ENCODE measurements around the gene LBP. TPM values are rescaled to one million over a fixed set of nuclear protein-coding genes. Genes with fewer than 3 reads are reported as not detected.
"Not testable (repeated sequence)": the region's sequence is repeated elsewhere in the genome, so short reads cannot be mapped to it uniquely, and the experiment has no call there.

The LBP gene
- total RNA-seq, 1 donor from 2014 or later: not detected

DNA sequence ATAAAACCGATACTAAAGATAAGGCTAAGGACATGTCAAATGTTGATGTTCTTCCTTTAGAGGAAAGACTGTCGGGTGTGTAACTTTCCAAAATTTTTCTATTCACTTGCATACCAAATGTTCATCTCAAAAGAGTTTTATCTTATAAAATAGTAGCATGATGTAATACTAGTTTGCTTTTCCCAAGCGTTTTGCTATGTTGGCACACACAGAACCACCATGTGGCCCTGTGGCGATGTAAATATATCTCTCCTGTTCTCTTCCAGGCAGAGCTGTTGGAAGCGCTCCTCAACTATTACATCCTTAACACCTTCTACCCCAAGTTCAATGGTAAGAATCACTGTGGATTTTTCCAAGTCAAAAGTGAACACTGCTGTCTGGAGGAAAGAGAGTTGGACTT, 26.5 kb downstream of the LBP start:
- Mint-ChIP-seq H3K4me1 (ENCODE audit: low read depth) (no peaks in the 10 kb centered on the region), H3K9me3 (ENCODE audit: low read depth) (no peaks in the 10 kb centered on the region), H3K36me3 (ENCODE audit: insufficient read depth) (no peaks in the 10 kb centered on the region), H3K27me3 (no peaks in the 10 kb centered on the region), H3K27ac (peak overlapping the region; percentile 43), H3K4me3 (ENCODE audit: low read depth) (no peak overlapping the region)
- TF ChIP-seq, protein P1, sequence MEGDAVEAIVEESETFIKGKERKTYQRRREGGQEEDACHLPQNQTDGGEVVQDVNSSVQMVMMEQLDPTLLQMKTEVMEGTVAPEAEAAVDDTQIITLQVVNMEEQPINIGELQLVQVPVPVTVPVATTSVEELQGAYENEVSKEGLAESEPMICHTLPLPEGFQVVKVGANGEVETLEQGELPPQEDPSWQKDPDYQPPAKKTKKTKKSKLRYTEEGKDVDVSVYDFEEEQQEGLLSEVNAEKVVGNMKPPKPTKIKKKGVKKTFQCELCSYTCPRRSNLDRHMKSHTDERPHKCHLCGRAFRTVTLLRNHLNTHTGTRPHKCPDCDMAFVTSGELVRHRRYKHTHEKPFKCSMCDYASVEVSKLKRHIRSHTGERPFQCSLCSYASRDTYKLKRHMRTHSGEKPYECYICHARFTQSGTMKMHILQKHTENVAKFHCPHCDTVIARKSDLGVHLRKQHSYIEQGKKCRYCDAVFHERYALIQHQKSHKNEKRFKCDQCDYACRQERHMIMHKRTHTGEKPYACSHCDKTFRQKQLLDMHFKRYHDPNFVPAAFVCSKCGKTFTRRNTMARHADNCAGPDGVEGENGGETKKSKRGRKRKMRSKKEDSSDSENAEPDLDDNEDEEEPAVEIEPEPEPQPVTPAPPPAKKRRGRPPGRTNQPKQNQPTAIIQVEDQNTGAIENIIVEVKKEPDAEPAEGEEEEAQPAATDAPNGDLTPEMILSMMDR (IDR thresholded peaks at IDR 0.05; ENCODE audit: unreplicated experiment): no peak
- DNase-seq (ENCODE audit: low spot score, unreplicated experiment): no peak

DNA sequence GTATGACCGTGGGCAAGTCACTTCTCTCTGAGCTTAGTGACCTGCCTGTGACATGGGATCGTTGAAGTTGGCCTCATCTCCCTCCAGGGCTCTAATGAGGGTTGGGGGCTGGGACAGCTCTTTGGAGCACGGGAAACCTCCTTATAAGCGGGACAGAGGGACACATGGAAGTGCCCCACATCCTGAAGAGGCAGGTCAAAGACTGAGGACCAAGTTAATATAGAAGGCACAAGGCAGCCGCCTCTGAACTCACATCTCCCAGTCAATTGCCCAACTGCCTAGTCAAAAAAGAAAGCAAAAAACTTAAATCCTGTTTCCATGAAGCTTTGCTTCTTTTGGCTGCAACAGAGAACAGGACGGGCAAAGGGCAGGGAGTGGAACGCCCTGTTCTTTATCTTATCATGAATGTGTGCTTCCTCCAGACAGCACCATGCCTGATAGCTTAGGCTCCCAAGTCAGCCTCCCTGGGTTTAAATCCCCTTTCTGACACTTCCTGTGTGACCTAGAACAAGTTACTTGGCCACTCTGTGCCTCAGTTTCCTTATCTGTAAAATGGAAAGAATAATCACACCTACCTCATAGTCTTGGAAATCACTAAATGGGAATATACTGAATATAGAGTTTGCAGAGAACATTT, 27.1 kb downstream of the LBP start:
- Mint-ChIP-seq H3K4me1 (ENCODE audit: low read depth) (no peaks in the 10 kb centered on the region), H3K4me3 (ENCODE audit: low read depth) (no peak overlapping the region), H3K27me3 (no peaks in the 10 kb centered on the region), H3K36me3 (ENCODE audit: insufficient read depth) (no peaks in the 10 kb centered on the region), H3K27ac (peak overlapping the region; percentile 43), H3K9me3 (ENCODE audit: low read depth) (no peaks in the 10 kb centered on the region)
- TF ChIP-seq, protein P1 (IDR thresholded peaks at IDR 0.05; ENCODE audit: unreplicated experiment): no peak
- no peak for DNase-seq (ENCODE audit: low spot score, unreplicated experiment)

DNA sequence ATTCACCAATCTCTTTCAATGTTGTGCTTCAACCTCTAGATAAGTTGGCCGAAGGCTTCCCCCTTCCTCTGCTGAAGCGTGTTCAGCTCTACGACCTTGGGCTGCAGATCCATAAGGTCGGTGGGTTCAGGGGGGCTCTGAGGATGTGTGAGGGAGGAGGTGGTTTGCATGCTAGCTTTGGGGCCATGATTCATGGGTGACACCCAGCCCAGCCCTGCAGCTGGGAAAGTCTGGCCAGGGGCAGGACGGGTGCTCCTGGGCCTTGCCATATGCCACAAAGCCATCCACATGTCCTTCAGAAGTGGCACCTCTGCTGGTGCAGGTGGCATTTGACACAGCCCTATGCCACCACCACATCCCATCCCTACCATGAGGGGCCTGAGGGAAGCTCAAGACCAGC, 27.6 kb downstream of the LBP start:
- no peak for DNase-seq (ENCODE audit: low spot score, unreplicated experiment)
- no peaks in the 10 kb centered on the region for H3K36me3 Mint-ChIP-seq (ENCODE audit: insufficient read depth)
- TF ChIP-seq, protein P1 (IDR thresholded peaks at IDR 0.05; ENCODE audit: unreplicated experiment): no peak
- no peak overlapping the region for H3K4me3 Mint-ChIP-seq (ENCODE audit: low read depth)
- no peaks in the 10 kb centered on the region for H3K4me1 Mint-ChIP-seq (ENCODE audit: low read depth)
- H3K27me3 Mint-ChIP-seq: no peaks in the 10 kb centered on the region
- no peak overlapping the region for H3K27ac Mint-ChIP-seq
- H3K9me3 Mint-ChIP-seq (ENCODE audit: low read depth): no peaks in the 10 kb centered on the region

DNA sequence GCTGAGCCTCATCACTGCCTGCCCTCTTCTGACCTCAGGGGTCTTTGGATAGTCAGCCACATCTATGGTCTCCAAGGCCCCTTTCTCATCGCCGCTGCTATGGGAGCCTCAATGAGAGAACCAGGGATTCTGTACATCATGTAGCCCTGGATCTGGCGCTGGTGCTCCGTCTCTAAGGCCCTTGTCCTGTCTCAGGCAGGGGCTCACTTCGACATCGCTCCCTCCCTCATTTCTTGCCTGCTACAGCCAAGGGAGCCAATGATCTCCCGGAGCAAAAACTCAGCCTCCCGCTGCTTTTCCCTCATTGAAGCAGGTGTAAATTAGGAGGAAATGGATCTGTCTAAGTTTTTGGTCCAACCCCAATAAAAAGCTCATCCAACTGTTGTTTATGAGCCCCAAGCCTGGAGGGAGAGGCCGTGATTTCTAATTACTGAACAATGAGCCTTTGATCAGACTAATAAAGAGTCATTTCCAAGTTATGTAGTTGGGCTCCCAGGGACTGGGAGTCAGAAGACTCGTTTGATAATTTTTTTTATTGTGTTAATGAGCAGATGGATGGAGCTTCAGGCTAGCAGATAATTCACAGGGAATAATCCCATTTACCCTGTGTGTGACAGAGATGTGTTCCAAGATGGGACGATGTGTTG, 30.9 kb downstream of the LBP start:
- DNase-seq (ENCODE audit: low spot score, unreplicated experiment): no peak
- TF ChIP-seq, protein P1 (IDR thresholded peaks at IDR 0.05; ENCODE audit: unreplicated experiment): no peak
- no peaks in the 10 kb centered on the region for H3K36me3 Mint-ChIP-seq (ENCODE audit: insufficient read depth)
- H3K9me3 Mint-ChIP-seq (ENCODE audit: low read depth): no peaks in the 10 kb centered on the region
- no peak overlapping the region for H3K27ac Mint-ChIP-seq
- no peaks in the 10 kb centered on the region for H3K4me1 Mint-ChIP-seq (ENCODE audit: low read depth)
- H3K4me3 Mint-ChIP-seq (ENCODE audit: low read depth): no peak overlapping the region
- H3K27me3 Mint-ChIP-seq: no peaks in the 10 kb centered on the region

DNA sequence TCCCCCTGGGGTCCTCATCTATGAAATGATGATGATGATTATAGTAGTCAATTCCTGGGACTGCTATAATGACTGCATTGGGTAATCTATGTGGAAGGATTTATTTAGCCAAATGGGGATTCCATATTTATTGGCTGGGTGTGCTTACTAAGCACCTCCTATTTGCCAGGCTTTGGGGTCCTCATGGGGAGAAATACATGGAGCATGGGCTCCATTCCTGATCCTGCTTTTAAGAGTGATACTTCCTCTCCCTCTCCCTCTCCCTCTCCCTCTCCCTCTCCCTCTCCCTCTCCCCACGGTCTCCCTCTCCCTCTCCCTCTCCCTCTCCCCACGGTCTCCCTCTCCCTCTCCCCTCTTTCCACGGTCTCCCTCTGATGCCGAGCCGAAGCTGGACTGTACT, 31.6 kb downstream of the LBP start:
- not testable (repeated sequence) for H3K36me3 Mint-ChIP-seq (ENCODE audit: insufficient read depth); H3K27me3 Mint-ChIP-seq; H3K4me3 Mint-ChIP-seq (ENCODE audit: low read depth); H3K9me3 Mint-ChIP-seq (ENCODE audit: low read depth); DNase-seq (ENCODE audit: low spot score, unreplicated experiment); H3K4me1 Mint-ChIP-seq (ENCODE audit: low read depth); H3K27ac Mint-ChIP-seq

DNA sequence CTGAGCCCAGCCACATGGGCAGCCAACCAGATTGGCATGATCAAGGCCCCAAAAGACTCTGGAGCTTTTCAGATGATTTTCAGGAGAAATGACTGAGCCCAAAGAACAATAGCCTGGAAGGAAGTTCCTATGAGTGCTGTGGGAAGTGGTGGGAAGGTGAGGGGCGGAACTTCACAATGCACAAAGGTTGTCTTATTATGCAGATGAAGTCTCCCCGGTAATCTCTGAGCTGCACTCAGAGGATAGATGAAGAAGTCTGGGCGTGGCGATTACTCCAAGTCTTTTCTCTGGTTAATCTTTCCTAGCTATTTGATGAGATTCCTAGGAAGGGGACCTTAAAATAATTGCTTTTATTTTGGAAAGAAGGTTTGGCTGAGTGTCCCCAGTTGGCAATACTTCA, 36.9 kb downstream of the LBP start:
- no peaks in the 10 kb centered on the region for H3K4me1 Mint-ChIP-seq (ENCODE audit: low read depth)
- H3K27ac Mint-ChIP-seq: no peak overlapping the region
- H3K9me3 Mint-ChIP-seq (ENCODE audit: low read depth): no peaks in the 10 kb centered on the region
- no peak for DNase-seq (ENCODE audit: low spot score, unreplicated experiment)
- H3K27me3 Mint-ChIP-seq: no peaks in the 10 kb centered on the region
- H3K36me3 Mint-ChIP-seq (ENCODE audit: insufficient read depth): no peaks in the 10 kb centered on the region
- H3K4me3 Mint-ChIP-seq (ENCODE audit: low read depth): no peak overlapping the region
- TF ChIP-seq, protein P1 (IDR thresholded peaks at IDR 0.05; ENCODE audit: unreplicated experiment): no peak
